Activated CD8-positive, alpha-beta T cell treated with anti-CD3 and anti-CD28 coated beads for 36 hours (primary cell): ENCODE data around the gene TBC1D32. TPM values are rescaled to one million over a fixed set of nuclear protein-coding genes. Genes with fewer than 3 reads are reported as not detected.
A peak's percentile ranks its signal among the peaks of the same experiment; 100 is the strongest.
"Not testable (repeated sequence)": the region's sequence is repeated elsewhere in the genome, so short reads cannot be mapped to it uniquely, and the experiment has no call there.

Experiments
- ATAC-seq: fragments of 200-7000 bp; cut with Tn5 transposase; one replicate; pipeline ENCODE4 v1.10.0; 2021; ENCODE audit warnings: mild to moderate bottlenecking, moderate library complexity
- CTCF ChIA-PET: fragments of 350-600 bp; sonication (Branson Sonifier 250); formaldehyde crosslinking; loops from one replicate; lab custom pipeline; 2021; ENCODE audit warnings: antibody characterized with exemption; lab: Charles Lee
- POLR2A ChIA-PET: fragments of 350-600 bp; sonication (Branson Sonifier 250); formaldehyde crosslinking; loops from one replicate; lab custom pipeline; 2021; ENCODE audit warnings: antibody characterized with exemption; lab: Charles Lee
- DNase-seq: peaks from one replicate; pipeline ENCODE4 v3.0.0-alpha.2; 2020
- H3K27ac Mint-ChIP-seq: one replicate; pipeline ENCODE4 v1.8.0; 2021; ENCODE audit warnings: mild to moderate bottlenecking, mixed read lengths
- H3K27me3 Mint-ChIP-seq: one replicate; pipeline ENCODE4 v1.8.0; 2021; ENCODE audit warnings: mixed read lengths
- H3K36me3 Mint-ChIP-seq: one replicate; pipeline ENCODE4 v1.8.0; 2021; ENCODE audit warnings: low read depth, mixed read lengths
- H3K4me1 Mint-ChIP-seq: one replicate; pipeline ENCODE4 v1.8.0; 2021; ENCODE audit warnings: low read depth, mixed read lengths
- H3K4me3 Mint-ChIP-seq: one replicate; pipeline ENCODE4 v1.8.0; 2021; ENCODE audit warnings: mild to moderate bottlenecking, moderate library complexity, mixed read lengths
- H3K9me3 Mint-ChIP-seq: one replicate; pipeline ENCODE4 v1.8.0; 2021; ENCODE audit warnings: mixed read lengths
- intact Hi-C: fragments of 100-400 bp; cut with micrococcal nuclease; formaldehyde crosslinking; loops from one replicate; pipeline ENCODE4 v1.10.0; 2022
- total RNA-seq, 2 experiments: library from RNA; stranded (reverse); gene quantifications; one replicate each; pipeline ENCODE4 v1.2.3, GENCODE V29; 2021
- TF ChIP-seq, protein P1 (sequence below): fragments of 200-600 bp; IDR thresholded peaks from one replicate; pipeline ENCODE4 v1.8.0; 2022; ENCODE audit warnings: antibody characterized with exemption, mild to moderate bottlenecking

The TBC1D32 gene
- total RNA-seq, 2 experiments from 2014 or later: 8.1 to 10.4 TPM

DNA sequence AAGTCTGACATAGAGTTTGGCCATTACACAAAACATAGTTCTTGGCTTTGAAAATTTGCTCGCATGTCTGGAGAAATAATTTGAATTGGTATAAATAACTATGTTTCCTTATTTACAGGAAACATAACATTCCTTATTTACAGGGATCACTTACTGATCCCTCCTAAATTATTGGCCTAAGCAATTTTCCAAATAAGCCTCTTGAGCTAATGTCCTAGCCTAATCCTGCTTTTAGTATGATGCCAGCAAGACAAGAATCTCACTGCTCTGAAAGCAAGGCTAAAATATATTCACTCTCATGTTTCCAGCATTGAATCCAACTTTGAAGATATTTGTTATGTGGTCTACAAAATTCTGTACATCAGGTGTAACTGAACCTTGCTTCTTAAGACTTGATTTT is 4.1 kb upstream of the TBC1D32 start:
- H3K9me3 Mint-ChIP-seq: no peaks in the 10 kb centered on the region
- TF ChIP-seq, protein P1, sequence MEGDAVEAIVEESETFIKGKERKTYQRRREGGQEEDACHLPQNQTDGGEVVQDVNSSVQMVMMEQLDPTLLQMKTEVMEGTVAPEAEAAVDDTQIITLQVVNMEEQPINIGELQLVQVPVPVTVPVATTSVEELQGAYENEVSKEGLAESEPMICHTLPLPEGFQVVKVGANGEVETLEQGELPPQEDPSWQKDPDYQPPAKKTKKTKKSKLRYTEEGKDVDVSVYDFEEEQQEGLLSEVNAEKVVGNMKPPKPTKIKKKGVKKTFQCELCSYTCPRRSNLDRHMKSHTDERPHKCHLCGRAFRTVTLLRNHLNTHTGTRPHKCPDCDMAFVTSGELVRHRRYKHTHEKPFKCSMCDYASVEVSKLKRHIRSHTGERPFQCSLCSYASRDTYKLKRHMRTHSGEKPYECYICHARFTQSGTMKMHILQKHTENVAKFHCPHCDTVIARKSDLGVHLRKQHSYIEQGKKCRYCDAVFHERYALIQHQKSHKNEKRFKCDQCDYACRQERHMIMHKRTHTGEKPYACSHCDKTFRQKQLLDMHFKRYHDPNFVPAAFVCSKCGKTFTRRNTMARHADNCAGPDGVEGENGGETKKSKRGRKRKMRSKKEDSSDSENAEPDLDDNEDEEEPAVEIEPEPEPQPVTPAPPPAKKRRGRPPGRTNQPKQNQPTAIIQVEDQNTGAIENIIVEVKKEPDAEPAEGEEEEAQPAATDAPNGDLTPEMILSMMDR: no peak
- H3K4me3 Mint-ChIP-seq: no peak overlapping the region
- no peak overlapping the region for H3K27ac Mint-ChIP-seq
- CTCF ChIA-PET: interaction anchor here (0.9 kb wide), 1 partner anchor 20 kb away, joined by 3 read pairs; no protein-coding TSS in a partner anchor
- H3K36me3 Mint-ChIP-seq: peaks cover 2% of the 10 kb centered on the region
- POLR2A ChIA-PET: no interaction called here
- DNase-seq (no peak), ATAC-seq (no peak)
- peaks cover 10% of the 10 kb centered on the region for H3K4me1 Mint-ChIP-seq
- H3K27me3 Mint-ChIP-seq: peaks cover 8% of the 10 kb centered on the region
- intact Hi-C loops: no loop called here

DNA sequence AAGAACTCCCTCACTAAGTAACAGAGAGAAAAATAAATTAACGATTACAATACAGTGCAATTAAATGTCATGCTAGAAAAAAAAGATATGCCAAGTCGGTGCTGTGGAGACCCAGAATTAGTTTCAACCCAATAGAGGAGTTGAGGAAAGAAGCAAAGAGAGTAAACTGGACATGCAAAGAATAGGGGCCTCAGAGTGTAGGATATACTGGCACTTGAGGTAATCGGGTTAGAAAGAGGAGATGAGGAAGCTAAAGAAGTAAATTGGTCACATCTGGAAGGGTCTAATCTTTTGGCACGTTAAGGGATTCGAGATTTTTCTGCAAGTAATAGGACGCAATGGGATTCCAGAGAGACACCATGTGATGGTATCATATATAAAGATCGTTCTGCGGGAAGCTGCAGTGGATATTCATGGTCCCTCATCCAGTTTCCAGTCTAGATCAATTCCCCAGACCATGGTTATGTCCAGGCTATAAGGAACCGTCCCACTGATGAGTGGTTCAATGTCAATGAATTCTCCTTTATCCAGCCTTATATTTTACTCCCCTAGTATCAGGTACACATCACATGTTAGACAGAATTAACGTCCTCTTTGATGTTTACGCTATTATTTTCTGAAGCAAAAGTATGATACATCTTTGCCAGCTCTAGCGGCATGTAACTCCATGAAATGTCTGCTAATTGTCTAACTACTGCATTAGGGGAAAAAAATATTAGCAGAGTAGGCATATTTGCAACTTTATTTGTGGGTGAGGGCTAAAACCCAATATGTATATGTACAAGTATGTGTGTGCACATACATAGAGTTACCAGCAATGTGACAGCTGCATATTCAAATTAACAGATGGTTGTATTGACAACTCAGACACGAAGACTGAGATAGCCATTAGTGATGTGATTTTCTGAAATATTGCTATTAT is 1.1 kb upstream of the TBC1D32 start:
- POLR2A ChIA-PET: interaction anchor here (1.6 kb wide), 1 partner anchor 11 kb away, joined by 3 read pairs; no protein-coding TSS in a partner anchor
- TF ChIP-seq, protein P1: no peak
- CTCF ChIA-PET: interaction anchor here (2.8 kb wide), 1 partner anchor 16 kb away, joined by 15 read pairs; no protein-coding TSS in a partner anchor
- Mint-ChIP-seq H3K27me3 (peaks cover 1% of the 10 kb centered on the region), H3K4me3 (peak overlapping the region; percentile 84), H3K27ac (peak overlapping the region; percentile 96), H3K9me3 (no peaks in the 10 kb centered on the region), H3K36me3 (peaks cover 2% of the 10 kb centered on the region), H3K4me1 (peaks cover 29% of the 10 kb centered on the region)
- ATAC-seq (no peak), DNase-seq (no peak)
- intact Hi-C loops: no loop called here

DNA sequence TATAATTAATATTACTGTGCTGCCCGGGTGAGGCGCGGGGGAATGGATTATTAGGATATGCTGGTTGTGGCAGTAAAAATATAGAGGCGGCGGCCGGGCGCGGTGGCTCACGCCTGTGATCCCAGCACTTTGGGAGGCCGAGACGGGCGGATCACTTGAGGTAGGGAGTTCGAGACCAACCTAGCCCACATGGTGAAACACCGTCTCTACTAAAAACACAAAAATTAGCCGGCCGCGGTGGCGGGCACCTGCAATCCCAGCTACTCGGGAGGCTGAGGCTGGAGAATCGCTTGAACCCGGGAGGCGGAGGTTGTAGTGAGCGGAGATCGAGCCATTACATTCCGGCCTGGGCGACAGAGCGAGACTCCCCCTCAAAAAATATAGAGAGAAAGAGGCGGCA is 586 bp downstream of the TBC1D32 start:
- CTCF ChIA-PET: interaction anchor here (2.8 kb wide), 1 partner anchor 15 kb away, joined by 15 read pairs; no protein-coding TSS in a partner anchor
- Mint-ChIP-seq H3K4me1 (peaks cover 32% of the 10 kb centered on the region), H3K4me3 (peak overlapping the region; percentile 84), H3K27ac (peak overlapping the region; percentile 42)
- H3K9me3 Mint-ChIP-seq, DNase-seq, H3K27me3 Mint-ChIP-seq, POLR2A ChIA-PET, ATAC-seq, H3K36me3 Mint-ChIP-seq, intact Hi-C loops: not testable (repeated sequence)

DNA sequence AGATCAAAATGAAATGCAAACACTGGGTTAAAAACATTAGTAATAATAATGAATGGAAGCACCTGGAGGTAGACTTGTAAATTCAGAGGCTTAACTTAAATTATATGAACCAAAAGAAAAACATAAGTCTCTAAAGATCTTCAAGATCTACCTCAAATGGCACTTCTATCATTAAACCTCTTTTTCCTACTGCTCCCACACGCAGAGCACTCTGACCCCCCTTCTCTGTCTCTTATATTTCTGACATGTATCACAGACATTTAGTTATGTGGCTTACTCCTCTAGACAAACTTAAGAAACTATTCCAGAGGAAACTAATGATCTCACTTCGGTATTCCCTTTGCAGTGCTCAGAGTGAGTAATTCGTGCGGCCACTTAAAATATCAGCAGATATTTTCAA is 1.1 kb downstream of the TBC1D32 start:
- DNase-seq (no peak), ATAC-seq (no peak)
- ChIA-PET CTCF (no interaction called here), POLR2A (no interaction called here)
- peak overlapping the region; percentile 84 for H3K4me3 Mint-ChIP-seq
- peaks cover 2% of the 10 kb centered on the region for H3K36me3 Mint-ChIP-seq
- TF ChIP-seq, protein P1: no peak
- intact Hi-C loops: no loop called here
- H3K27me3 Mint-ChIP-seq: no peaks in the 10 kb centered on the region
- peak overlapping the region; percentile 42 for H3K27ac Mint-ChIP-seq
- no peaks in the 10 kb centered on the region for H3K9me3 Mint-ChIP-seq
- H3K4me1 Mint-ChIP-seq: peaks cover 32% of the 10 kb centered on the region

DNA sequence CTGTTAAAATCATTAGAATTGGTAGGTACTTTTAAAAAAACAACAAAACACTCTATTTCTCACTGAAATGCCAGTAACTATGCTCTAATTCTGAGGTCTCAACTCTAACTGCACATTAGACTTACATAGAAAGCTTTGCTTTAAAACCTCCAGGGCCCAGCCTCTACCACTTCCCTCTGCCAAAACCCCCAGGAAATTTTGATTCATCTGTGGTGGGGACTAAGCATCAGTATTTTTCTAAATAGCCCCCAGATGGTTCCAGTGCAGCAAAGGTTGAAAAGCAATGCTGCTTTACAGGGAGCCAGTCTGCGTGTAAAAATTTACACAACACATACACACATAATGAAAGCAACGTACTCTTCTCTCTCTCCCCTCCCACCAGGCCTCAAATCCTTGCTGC is 3.8 kb downstream of the TBC1D32 start:
- no peaks in the 10 kb centered on the region for H3K9me3 Mint-ChIP-seq
- DNase-seq (peak; percentile 15), ATAC-seq (no peak)
- H3K4me1 Mint-ChIP-seq: peaks cover 33% of the 10 kb centered on the region
- TF ChIP-seq, protein P1: no peak
- H3K4me3 Mint-ChIP-seq: no peak overlapping the region
- intact Hi-C loops: no loop called here
- H3K27ac Mint-ChIP-seq: no peak overlapping the region
- H3K36me3 Mint-ChIP-seq: peaks cover 2% of the 10 kb centered on the region
- H3K27me3 Mint-ChIP-seq: no peaks in the 10 kb centered on the region
- ChIA-PET POLR2A (no interaction called here), CTCF (no interaction called here)
